Upper lobe of right lung (tissue), 1 donor: ENCODE results near the gene SFMBT1. TPM values are rescaled to one million over a fixed set of nuclear protein-coding genes. Genes with fewer than 3 reads are reported as not detected.
A peak's percentile ranks its signal among the peaks of the same experiment; 100 is the strongest.
"Not testable (repeated sequence)": the region's sequence is repeated elsewhere in the genome, so short reads cannot be mapped to it uniquely, and the experiment has no call there.

Source experiments
- ATAC-seq: fragments of 200-7000 bp; cut with Tn5 transposase; one replicate; pipeline ENCODE4 v1.9.1; 2020; ENCODE audit warnings: mild to moderate bottlenecking, moderate library complexity
- DNase-seq: peaks from one replicate; pipeline ENCODE4 v3.0.0-alpha.2; 2020
- H3K27ac ChIP-seq: fragments of 200-600 bp; one replicate; pipeline ENCODE4 v1.8.0; 2022
- H3K27me3 ChIP-seq: fragments of 200-600 bp; one replicate; pipeline ENCODE4 v1.8.0; 2022; ENCODE audit warnings: mild to moderate bottlenecking
- H3K36me3 ChIP-seq: fragments of 200-600 bp; one replicate; pipeline ENCODE4 v1.8.0; 2022
- H3K4me1 ChIP-seq: fragments of 200-600 bp; one replicate; pipeline ENCODE4 v1.8.0; 2022
- H3K4me3 ChIP-seq: fragments of 200-600 bp; one replicate; pipeline ENCODE4 v1.8.0; 2022; ENCODE audit warnings: mild to moderate bottlenecking
- H3K9me3 ChIP-seq: fragments of 200-600 bp; one replicate; pipeline ENCODE4 v1.8.0; 2022
- CTCF ChIP-seq: fragments of 200-600 bp; IDR thresholded peaks from one replicate; pipeline ENCODE4 v1.8.0; 2022; ENCODE audit warnings: antibody characterized with exemption
- intact Hi-C: fragments of 100-400 bp; cut with DNase I; formaldehyde crosslinking; loops from one replicate; pipeline ENCODE4 v1.11.0; 2022
- total RNA-seq: library from RNA; stranded (reverse); fragmentation: NEBNext Ultra II Directional; extraction: Animal tissue kit (Norgen Biotek cat#: 25700); gene quantifications from one replicate; pipeline ENCODE4 v1.2.1, GENCODE V29; 2021
- donor health status: DM: no; HTN: yes; CAD: no; lungs with severe emphysema.

SFMBT1 gene
- total RNA-seq, 1 donor from 2014 or later, result 17.2 TPM

GRCh38 chr3:53039376-53039752 lies 6.5 kb downstream of the SFMBT1 start:
- no peak for ATAC-seq

GRCh38 chr3:53038679-53039375 lies 7.0 kb downstream of the SFMBT1 start:
- Histone ChIP-seq H3K4me3 (no peak overlapping the region), H3K4me1 (peaks cover 14% of the 10 kb centered on the region), H3K27me3 (no peaks in the 10 kb centered on the region), H3K36me3 (no peaks in the 10 kb centered on the region), H3K27ac (no peak overlapping the region), H3K9me3 (no peaks in the 10 kb centered on the region)
- DNase-seq (no peak), ATAC-seq (no peak)
- intact Hi-C loops, result no loop called here
- no peak for TF ChIP-seq CTCF

More at GRCh38 chr3:53039376-53039752, 6.5 kb downstream of the SFMBT1 start:
- Histone ChIP-seq H3K4me1 (peaks cover 14% of the 10 kb centered on the region), H3K36me3 (no peaks in the 10 kb centered on the region), H3K4me3 (no peak overlapping the region), H3K27me3 (no peaks in the 10 kb centered on the region), H3K9me3 (no peaks in the 10 kb centered on the region), H3K27ac (no peak overlapping the region)
- TF ChIP-seq CTCF, result no peak
- no peak for DNase-seq
- intact Hi-C loops, result no loop called here

GRCh38 chr3:53035825-53036619 lies 9.9 kb downstream of the SFMBT1 start:
- no peaks in the 10 kb centered on the region for H3K9me3 ChIP-seq
- DNase-seq, result no peak
- intact Hi-C loops, result no loop called here
- H3K36me3 ChIP-seq, result no peaks in the 10 kb centered on the region
- TF ChIP-seq CTCF, result peak; percentile 24
- H3K27ac ChIP-seq, result no peak overlapping the region
- H3K4me1 ChIP-seq, result peaks cover 14% of the 10 kb centered on the region
- no peaks in the 10 kb centered on the region for H3K27me3 ChIP-seq
- peak; percentile 75 for ATAC-seq
- no peak overlapping the region for H3K4me3 ChIP-seq

GRCh38 chr3:53035018-53035417 lies 10.9 kb downstream of the SFMBT1 start:
- H3K9me3 ChIP-seq, ATAC-seq, H3K27me3 ChIP-seq, intact Hi-C loops, H3K36me3 ChIP-seq, H3K27ac ChIP-seq, H3K4me3 ChIP-seq, DNase-seq: not testable (repeated sequence)
- peaks cover 14% of the 10 kb centered on the region for H3K4me1 ChIP-seq

GRCh38 chr3:53034411-53034810 lies 11.5 kb downstream of the SFMBT1 start:
- ATAC-seq, H3K36me3 ChIP-seq, H3K27ac ChIP-seq, H3K27me3 ChIP-seq, DNase-seq, H3K9me3 ChIP-seq, H3K4me3 ChIP-seq, intact Hi-C loops: not testable (repeated sequence)
- peaks cover 14% of the 10 kb centered on the region for H3K4me1 ChIP-seq

- no peak for ATAC-seq
- intact Hi-C loops, result no loop called here
- Histone ChIP-seq H3K27ac (no peak overlapping the region), H3K27me3 (no peaks in the 10 kb centered on the region), H3K4me1 (peaks cover 14% of the 10 kb centered on the region), H3K36me3 (no peaks in the 10 kb centered on the region), H3K4me3 (no peak overlapping the region), H3K9me3 (no peaks in the 10 kb centered on the region)
- DNase-seq, result no peak
- no peak for TF ChIP-seq CTCF
Observed at GRCh38 chr3:53032609-53033008, 13.3 kb downstream of the SFMBT1 start.
